Fibroblast of the conjunctiva (primary cell): ENCODE data around the gene PUS1.
"Not testable (repeated sequence)": the region's sequence is repeated elsewhere in the genome, so short reads cannot be mapped to it uniquely, and the experiment has no call there.

Source experiments
- DNase-seq: peaks from one replicate; pipeline ENCODE4 v3.0.0-alpha.2; 2010; ENCODE audit warnings: low read depth

PUS1 gene

DNA sequence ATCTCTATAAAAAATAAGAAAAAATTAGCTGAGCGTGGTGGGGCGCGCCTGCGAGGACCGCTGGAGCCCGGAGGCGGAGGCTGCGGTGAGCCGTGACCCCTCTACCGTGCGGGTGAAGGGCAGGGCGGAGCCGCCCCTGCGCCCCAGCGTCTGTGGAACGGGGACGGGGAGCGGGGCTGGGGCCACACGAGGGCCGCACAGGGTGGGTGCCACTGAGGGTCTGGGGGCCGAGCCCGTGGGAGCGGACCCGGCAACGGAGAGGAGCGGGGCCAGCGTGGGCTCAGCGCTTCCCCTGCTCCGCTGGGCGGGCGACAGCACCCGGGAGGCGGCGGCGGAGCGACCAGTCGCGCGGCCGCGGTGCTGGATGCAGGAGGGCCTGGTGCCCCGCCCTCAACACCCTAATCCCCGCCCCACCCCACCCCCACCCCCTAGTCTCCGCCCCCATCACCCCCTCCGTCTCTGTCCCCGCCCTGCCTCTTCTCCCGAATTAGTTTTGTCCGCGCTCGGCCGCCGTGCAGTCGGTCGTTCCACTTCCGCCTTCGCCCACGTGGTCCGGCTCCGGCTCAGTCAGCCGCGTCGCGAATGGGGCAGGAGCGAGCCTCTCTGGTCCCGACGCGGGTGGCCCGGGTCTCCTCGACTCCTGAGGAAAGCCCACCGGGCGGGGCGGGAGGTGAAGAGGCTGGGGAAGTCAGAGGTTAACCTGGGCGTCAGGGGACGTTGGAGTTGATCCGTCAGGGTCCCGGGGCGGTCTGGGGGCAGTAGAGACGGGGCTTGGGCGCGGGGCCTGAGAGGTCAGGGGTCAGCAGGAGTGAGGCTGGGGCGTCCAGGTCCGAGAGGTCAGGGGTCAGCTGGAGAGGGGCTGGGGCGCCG lies at the start of gene PUS1:
Gene PUS1, plus strand, starts transcription at position 566 of the 870 bp plus-strand sequence. CDS start 447 bp downstream, outside the sequence.
- DNase-seq = peak; percentile 82

DNA sequence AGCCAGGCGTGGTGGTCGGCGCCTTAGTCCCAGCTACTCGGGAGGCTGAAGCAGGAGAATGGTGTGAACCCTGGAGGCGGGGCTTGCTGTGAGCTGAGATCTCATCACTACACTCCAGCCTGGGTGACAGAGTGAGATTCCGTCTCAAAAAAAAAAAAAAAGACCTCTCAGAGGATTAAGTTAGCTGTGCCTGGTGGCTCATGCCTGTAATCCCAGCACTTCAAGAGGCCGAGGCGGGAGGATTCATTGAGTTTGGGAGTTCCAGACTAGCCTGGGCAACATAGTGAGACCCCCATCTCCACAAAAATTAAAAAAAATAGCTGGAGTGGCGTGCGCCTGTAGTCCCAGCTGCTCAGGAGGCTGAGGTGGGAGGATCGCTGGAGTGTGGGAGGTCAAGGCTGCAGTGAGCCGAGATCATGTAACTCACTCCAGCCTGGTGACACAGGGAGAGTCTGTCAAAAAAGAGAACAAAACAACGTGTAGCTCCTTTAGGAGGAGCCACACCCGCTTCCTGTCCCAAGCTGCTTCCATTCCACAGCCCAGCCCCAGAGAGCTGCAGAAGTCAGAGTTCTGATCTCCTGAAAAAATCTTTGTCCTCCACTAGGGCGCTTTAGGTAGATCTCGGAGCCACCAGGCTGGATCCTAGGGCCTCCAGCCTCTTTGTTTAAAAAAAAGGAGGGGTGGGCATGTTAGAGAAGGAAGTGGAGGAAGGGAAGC lies 46.1 kb upstream of the PUS1 start:
- DNase-seq = no peak

DNA sequence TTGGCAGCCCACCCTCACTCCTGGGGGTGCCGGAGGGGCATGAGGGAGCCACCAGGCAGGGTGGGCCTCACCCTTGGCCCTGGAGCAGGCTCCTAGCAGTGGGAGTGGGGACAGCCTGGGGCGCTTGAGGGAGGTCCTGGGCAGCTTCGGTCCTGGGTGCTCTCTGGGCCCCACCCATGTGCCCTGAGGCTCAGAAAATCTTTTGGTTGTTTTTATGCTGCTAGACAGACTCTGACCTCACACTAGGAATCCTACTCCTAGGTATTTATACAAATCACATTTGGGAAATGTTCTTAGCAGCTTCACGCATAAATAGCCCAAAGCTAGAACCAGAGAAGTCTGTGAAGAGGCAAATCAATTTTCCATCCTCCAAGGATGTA lies 45.6 kb upstream of the PUS1 start:
- no peak for DNase-seq

DNA sequence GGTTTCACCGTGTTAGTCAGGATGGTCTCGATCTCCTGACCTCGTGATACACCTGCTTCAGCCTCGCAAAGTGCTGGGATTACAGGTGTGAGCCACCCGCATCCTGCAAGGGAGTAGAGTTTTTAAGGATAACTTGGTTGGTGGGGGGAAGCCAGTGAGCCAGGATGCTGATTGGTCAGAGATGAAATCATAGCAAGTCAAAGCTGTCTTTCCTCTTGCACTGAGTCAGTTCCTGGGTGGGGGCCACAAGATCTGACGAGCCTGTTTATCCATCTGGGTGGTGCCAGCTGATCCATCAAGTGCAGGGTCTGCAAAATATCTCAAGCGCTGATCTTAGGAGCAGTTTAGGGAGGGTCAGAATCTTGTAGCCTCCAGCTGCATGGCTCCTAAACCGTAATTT lies 44.0 kb upstream of the PUS1 start:
- not testable (repeated sequence) for DNase-seq

DNA sequence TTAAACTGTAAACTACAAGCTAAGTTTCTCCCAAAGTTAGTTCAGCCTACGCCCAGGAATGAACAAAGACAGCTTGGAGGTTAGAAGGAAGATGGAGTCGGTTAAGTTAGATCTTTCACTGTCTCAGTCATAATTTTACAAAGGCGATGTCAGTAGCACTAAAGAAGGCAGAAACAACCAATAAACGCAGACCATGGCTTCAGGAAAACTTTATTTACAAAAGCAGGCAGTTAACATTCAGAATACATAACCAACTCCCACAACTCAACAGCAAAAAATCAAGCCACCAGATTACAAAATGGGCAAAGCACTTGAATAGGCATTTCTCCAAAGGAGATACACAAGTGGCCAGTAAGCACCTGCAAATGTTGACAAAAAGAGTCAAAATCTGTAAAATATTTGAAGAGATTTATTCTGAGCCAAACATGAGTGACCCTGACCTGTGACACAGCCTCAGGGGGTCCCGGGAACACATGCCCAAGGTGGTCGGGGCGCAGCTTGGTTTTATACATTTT lies 43.5 kb upstream of the PUS1 start:
- DNase-seq = no peak

DNA sequence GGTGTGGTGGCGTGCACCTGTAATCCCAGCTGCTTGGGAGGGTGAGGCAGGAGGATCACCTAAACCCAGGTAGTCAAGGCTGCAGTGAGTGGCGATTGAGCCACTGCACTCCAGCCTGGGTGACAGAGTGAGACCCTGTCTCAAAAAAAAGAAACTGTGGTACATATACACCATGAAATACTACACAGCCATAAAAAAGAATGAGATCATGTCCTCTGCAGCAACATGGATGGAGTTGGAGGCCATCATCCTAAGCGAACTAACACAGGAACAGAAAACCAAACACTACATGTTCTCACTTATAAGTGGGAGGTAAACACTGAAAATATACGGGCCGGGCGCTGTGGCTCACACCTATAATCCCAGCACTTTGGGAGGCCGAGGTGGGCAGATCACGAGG lies 37.4 kb upstream of the PUS1 start:
- not testable (repeated sequence) for DNase-seq

DNA sequence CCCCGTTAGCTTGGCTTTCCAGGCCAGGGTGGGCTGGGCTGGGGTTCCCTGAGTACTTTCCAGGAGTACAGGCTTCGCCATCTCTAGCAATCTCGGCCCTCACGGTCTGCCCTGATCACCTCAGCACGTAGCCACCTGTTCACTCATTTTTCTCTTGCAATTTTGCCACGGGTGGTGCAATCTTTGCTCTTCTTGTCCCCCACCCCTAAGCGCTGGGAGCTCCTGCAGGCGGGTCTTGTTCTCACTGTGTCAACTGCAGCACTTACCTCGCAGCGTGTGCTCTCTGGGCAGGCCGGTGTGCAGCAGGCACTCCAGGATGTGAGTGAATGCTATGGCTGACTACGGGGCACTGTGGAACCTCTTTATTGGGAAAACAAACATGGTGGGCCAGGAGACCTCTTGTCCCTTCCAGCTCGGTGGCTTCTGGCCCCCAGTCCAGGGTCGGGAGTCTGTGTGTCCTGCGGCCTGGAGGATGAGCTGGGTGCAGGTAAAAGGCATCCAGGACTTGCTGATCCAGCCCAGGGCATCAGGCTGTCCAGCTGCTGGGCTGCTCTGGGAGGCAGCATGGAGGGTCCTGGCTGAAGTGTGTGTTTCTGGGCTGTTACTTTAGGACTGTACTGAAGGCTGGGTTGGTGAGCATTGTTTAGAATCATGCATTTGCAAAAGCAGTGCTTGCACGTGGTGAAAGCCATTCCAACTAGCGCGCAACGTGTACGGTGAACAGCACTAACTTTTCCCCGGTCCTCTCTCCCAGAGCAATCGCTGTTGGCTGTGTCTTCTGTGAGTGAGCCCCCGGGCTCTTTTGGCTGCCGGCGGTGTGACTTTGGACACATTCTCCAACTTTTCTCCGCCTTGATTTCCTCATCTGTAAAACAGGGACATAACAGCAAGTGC lies 36.1 kb upstream of the PUS1 start:
- DNase-seq = no peak

DNA sequence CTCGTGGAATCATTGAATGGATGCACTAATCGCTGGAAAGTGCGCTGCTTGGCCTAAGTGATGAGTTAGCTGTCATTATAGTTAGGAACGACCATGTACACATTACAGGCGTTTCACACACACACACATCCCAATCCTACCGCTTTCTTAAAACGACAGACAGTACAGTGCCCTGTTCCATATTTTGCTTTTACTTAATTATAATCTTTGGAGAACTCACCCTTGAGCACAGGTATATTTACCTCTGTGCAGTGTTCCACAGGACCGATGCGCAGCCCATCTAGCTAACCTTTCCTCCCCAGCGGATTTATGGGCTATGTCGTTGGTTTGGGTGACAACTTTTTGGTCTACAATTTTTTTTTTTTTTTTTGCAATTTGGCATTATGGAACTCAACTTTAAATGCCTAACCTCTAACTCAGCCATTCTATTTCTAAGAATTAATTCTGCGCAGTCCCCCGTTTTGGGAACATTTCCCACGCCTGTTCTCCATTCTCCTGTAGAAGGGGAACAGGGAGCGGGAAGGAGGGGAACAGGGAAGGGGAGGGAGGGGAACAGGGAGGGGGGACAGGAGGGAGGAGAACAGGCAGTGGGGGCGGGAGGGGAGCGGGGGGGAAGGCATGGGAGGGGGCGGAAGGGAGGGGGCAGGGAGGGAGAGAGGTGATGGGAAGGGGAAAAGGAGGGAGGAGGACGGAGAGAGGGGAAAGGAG lies 35.3 kb upstream of the PUS1 start:
- no peak for DNase-seq

DNA sequence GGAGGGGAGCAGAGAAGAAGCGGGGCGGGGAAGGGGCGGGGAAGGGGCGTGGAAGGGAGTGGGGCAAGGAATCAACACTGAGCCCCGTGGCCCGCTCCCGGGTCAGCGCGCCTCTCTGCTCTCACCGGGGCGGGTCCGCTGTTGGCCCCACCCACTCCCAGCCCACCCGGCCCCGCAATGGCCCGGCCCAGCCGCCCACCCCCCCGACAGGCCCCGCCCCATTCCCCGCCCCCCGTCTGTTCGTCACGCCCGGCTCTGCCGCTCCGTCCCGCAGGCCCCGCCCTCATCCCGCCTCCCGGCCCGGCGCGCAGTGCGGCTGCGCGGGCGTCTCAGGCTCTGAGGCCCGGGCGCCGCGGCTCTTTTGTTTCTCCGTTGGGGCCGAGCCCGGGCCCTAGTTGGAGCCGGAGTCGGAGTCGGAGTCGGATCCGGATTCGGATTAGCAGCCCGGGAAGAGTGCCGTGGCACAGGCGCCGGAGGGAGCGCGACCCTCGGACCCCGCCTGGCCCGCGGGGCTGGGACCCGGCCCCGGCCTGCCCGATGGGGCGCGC lies 34.7 kb upstream of the PUS1 start, which contains the start of gene ULK1:
Gene ULK1, plus strand, starts transcription at position 310 of the 548 bp plus-strand sequence. CDS start 380 bp downstream, outside the sequence.
- peak; percentile 72 for DNase-seq

DNA sequence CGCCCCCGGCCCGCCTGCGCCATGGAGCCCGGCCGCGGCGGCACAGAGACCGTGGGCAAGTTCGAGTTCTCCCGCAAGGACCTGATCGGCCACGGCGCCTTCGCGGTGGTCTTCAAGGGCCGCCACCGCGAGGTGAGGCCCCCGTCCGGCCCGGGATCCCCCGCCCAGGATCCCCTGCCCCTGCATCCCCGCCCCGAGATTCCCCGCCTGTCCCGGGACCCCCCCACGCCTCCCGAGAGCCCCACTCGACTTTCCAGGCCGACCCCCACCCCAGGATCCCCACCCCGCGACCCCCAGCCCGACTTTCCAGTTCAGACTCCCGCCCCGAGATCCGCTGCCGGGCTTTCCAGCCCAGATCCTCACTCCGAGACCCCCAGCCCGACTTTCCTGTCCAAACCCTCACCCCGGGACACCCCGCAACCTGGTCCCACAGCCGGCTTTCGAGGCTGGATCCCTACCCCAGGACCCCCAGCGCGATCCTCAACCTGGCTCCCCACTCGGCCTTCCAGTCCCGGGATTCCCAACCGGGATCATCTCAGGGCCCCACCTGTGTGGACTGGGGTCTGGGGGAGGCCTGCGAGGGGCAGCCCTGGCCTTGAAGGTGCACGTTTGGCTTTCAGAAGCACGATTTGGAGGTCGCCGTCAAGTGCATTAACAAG lies 34.0 kb upstream of the PUS1 start:
- no peak for DNase-seq

DNA sequence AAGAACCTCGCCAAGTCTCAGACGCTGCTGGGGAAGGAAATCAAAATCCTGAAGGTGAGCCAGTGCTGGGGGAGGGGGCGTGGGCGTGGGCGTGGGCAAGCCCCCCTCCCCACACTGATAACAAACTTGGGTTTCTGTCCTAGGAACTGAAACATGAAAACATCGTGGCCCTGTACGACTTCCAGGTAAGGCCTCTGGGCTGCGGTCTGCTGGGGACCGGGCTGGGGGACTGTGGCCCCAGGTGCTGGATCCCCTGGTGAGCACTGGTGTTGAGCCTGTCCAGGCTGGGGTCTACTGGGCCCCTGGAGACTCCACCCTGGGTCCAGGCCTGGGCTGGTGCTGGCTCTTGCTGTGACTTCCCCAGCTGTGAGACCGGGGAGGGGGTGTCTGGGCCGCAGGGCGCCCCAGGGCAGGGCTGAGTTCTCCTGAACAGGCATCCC lies 33.4 kb upstream of the PUS1 start:
- DNase-seq = no peak

DNA sequence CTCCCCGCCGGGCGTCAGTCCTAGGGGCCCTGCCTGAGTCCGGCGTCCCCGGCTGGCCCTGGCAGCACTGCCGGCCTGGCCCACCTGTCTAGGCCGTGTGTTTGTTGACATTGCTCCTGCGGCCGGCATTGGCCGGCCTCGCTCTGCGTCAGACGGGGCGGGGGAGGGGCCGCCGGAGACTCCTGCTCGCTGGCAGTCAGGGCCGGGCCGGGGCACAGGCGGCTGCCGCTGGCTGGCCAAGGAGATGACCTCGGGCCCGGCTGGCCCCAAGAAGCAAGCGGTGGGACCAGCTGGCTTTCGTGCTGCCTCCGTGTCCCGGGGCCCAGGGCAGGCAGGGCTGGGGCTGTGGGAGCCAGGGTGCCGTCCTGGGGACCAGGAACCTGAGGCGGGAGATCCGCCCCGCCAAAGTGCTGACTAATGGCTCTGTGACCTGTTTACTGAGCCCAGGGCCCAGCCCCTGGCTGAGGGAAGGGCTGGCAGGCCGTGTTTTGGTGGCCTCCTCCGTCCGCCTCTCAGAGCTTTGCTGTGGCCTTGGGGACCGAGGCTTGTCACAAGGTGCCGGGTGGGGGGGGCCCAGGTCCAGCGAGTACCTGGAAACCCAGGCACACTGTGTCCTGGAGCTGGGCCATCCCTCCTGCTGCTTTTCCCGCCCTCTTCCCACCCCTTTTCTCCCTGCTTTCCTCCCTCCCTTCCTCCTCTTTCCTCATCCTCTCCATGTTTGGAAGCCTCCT lies 32.8 kb upstream of the PUS1 start:
- peak; percentile 56 for DNase-seq

DNA sequence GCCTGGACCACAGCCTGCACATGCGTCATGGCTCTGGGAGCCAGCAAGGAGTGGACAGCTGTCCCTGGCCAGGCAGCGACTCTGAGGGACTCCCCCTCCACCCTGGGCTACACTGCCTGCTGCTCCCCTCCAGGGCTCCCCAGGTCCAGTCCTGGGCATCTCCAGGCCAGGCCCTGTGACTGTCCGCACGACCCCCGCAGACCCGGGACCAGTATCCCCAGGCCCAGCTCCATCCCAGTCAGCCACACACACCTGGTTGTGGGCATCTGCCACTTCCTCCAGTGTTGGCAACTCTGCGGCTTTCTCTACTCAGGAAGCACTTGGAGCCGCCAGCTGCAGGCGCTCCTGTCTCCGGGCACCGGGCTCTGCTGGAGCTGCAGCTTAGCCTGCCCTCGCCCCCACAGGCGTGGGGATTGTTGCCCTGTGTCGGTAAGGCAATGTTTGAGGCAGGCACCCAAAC lies 32.2 kb upstream of the PUS1 start:
- DNase-seq = no peak

DNA sequence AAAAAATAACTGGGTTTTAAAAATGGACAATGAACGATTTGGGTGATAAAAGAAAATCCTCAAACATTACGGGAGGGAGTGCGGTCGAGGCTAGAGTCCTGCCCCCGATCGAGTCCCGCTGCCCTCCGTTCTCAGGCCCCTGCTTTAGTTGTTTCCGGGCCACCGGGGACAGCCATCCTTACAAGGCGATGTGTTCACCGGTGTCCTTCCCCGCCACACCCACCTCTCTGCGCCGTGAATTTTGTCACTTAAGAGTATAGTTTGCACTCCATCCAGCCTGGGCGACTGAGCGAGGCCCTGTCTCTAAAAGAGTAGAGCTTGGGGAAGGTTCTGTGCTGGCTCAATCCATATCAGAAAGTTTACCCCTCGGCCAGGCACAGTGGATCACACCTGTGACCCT lies 31.8 kb upstream of the PUS1 start:
- DNase-seq = no peak

DNA sequence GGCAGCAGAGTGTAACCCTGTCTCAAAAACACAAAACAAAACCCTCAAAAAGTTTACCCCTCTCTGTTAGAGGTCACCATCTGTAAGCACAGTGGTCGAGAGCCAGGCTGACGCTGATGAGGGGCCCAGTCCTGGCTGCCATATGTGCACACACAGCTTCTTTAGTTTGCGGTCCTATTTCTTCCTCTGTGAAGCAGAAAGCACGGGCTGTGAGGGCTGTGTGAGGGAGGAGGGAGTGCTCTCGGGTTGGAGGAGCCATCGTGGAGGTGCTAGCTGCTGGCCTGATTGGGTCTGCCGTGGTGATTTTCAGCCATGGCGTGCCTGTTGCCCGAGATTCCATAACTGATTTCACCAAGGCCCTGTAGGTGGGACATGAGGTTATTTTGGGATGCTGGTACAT lies 31.2 kb upstream of the PUS1 start:
- no peak for DNase-seq

DNA sequence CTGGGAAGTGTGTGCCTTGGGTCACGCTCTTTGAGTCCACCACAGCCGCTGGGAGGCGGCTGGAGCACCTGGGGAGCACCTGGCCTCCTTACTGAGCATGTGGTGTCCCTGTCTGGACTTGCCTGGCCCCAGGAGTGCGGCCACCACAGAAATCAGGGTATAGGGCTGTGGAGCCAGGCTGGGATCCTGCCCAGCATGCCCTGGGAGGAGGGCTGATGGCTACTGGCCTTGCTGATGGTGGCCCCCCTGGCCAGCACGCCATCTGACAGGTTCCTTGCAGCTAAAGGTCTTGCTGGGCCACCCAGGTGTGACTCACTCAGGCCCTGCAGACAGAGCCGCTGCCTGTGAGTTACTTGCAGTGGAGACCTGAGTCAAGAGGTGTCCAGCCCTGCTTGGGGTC lies 28.7 kb upstream of the PUS1 start:
- DNase-seq = no peak

DNA sequence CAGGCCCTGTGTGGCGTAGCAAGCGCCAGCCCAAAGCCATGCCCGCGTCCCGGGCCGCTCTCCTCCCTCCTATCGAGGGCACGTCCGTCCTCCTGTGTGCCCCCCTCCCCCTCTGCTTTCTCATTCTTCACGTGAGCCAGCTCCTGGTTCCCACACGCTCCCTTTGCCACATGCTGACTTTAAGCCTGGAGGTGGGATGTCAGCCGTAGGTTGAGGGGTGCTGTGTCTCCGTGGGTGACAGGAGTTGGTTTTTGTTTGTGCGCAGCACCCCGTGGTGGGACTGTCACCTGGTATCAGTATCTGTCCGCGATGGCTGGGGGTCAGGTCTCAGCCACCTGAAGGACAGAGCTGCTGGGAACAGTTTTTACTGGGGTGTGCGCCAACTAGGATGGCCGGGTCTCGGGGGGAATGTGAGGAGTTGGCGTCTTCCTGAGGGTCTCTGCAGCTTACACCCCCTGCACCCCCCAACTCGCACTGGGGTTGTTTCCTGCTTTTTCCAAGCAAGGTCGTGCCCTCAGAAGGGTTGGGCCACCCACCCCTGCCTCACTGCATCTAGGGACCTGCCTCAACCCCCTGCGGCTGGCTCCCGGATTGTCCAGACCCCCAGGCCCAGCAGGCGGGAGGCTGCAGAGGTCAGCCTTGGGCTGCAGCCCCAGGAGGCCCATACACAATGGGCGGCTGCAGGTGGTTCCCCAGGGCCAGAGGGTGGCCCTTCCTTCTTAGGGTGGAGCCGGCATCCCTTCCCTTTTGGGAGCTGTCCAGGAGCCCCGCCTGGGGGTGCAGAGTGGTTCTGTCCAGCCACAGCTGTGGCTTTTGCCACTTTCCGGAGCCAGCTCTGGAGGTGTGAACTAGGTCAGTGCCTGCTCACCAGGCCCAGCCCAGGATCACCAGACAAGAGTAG lies 27.4 kb upstream of the PUS1 start:
- DNase-seq = no peak
